Stimulated activated CD4-positive, alpha-beta T cell treated with anti-CD3 and anti-CD28 coated beads, Interleukin-1b, Interleukin-23, amount 100 ng/mL, for 4 hours (primary cell): Measurements from ENCODE around the gene PRKN.

Experiments
- DNase-seq, 2 donors: peaks; one replicate each; pipeline ENCODE4 v3.0.0-alpha.2; 2020; ENCODE audit warnings: low read depth in 2 of 2

Gene PRKN

GRCh38 chr6:162379757-162380409, 347.7 kb downstream of the PRKN start:
- DNase-seq = no peak

GRCh38 chr6:162377735-162378134, 349.8 kb downstream of the PRKN start:
- DNase-seq = no peak

GRCh38 chr6:162373868-162374267, 353.7 kb downstream of the PRKN start:
- no peak for DNase-seq

GRCh38 chr6:162373192-162373591, 354.4 kb downstream of the PRKN start:
- DNase-seq = no peak

- DNase-seq = no peak
Observed at GRCh38 chr6:162372106-162372505, 355.5 kb downstream of the PRKN start.

- DNase-seq = no peak
Observed at GRCh38 chr6:162371121-162371520, 356.4 kb downstream of the PRKN start.

- no peak for DNase-seq
Observed at GRCh38 chr6:162369091-162369490, 358.5 kb downstream of the PRKN start.

GRCh38 chr6:162364488-162364887, 363.1 kb downstream of the PRKN start:
- no peak for DNase-seq

- no peak for DNase-seq
Observed at GRCh38 chr6:162363757-162364156, 363.8 kb downstream of the PRKN start.

GRCh38 chr6:162360901-162361567, 366.5 kb downstream of the PRKN start:
- no peak for DNase-seq

GRCh38 chr6:162358625-162359024, 368.9 kb downstream of the PRKN start:
- no peak for DNase-seq

GRCh38 chr6:162345051-162345511, 382.5 kb downstream of the PRKN start:
- no peak for DNase-seq

GRCh38 chr6:162344646-162345010, 382.9 kb downstream of the PRKN start:
- DNase-seq = no peak

GRCh38 chr6:162343936-162344645, 383.5 kb downstream of the PRKN start:
- no peak for DNase-seq

- DNase-seq = no peak
Observed at GRCh38 chr6:162343198-162343935, 384.2 kb downstream of the PRKN start.

GRCh38 chr6:162337412-162337811, 390.2 kb downstream of the PRKN start:
- no peak for DNase-seq

GRCh38 chr6:162336359-162336758, 391.2 kb downstream of the PRKN start:
- DNase-seq = no peak

GRCh38 chr6:162332365-162332764, 395.2 kb downstream of the PRKN start:
- no peak for DNase-seq

GRCh38 chr6:162331911-162332310, 395.7 kb downstream of the PRKN start:
- no peak for DNase-seq

GRCh38 chr6:162325826-162326225, 401.7 kb downstream of the PRKN start:
- no peak for DNase-seq

- DNase-seq = no peak
Observed at GRCh38 chr6:162325051-162325450, 402.5 kb downstream of the PRKN start.

GRCh38 chr6:162315291-162315690, 412.3 kb downstream of the PRKN start:
- DNase-seq = no peak
